K562 (cell line): ENCODE data around the gene PNMA8C.
"Not testable (repeated sequence)": the region's sequence is repeated elsewhere in the genome, so short reads cannot be mapped to it uniquely, and the experiment has no call there.

Experiments used
- CBX2 ChIP-seq: fragments of 200-600 bp; sonication (generic); IDR thresholded peaks from one replicate; pipeline ENCODE4 v1.6.1; 2012; ENCODE audit warnings: mild to moderate bottlenecking, low read length, inconsistent platforms; ENCODE audit not compliant: insufficient read depth, poor library complexity, severe bottlenecking
- FOXJ2 ChIP-seq: fragments of 200-800 bp; sonication (Bioruptor generic); IDR thresholded peaks from 2 replicates; pipeline ENCODE4 v1.6.1; 2016; ENCODE audit warnings: missing genetic modification characterization, missing compliant biosample characterization
- POLR2AphosphoS5 ChIP-seq: IDR thresholded peaks from 2 replicates; pipeline ENCODE4 v1.6.1; 2011; ENCODE audit warnings: mild to moderate bottlenecking, low read depth, low read length, moderate library complexity; ENCODE audit not compliant: control insufficient read depth, insufficient read depth
- TAF1 ChIP-seq: IDR thresholded peaks from 2 replicates; pipeline ENCODE4 v1.6.1; 2011; ENCODE audit warnings: mild to moderate bottlenecking, low read length, moderate library complexity; ENCODE audit not compliant: insufficient read depth, control insufficient read depth, severe bottlenecking; ENCODE audit errors: extremely low read depth
- TSC22D4 ChIP-seq: fragments of 450-650 bp; IDR thresholded peaks from 2 replicates; pipeline ENCODE4 v1.6.1; 2016; ENCODE audit warnings: missing genetic modification characterization, missing biosample characterization, control low read depth
- XRCC3 ChIP-seq: fragments of 450-650 bp; IDR thresholded peaks from 2 replicates; pipeline ENCODE4 v1.6.1; 2017; ENCODE audit warnings: mild to moderate bottlenecking, moderate library complexity
- ZNF124 ChIP-seq: sonication (generic); formaldehyde crosslinking; IDR thresholded peaks from 2 replicates; pipeline ENCODE4 v1.8.1; 2022; ENCODE audit warnings: missing genetic modification reagents
- ZNF263 ChIP-seq: sonication (generic); formaldehyde crosslinking; IDR thresholded peaks from 2 replicates; pipeline ENCODE4 v1.8.0; 2022; ENCODE audit warnings: mild to moderate bottlenecking, missing genetic modification reagents, borderline replicate concordance
- ZNF384 ChIP-seq: IDR thresholded peaks from 2 replicates; pipeline ENCODE4 v1.6.1; 2012; ENCODE audit warnings: low read depth, low read length, improper control_type of control experiment
- TF ChIP-seq, protein P1 (sequence below), 3 experiments: IDR thresholded peaks in 2 of 3; conservative IDR thresholded peaks in 1 of 3; 2 replicates each; pipeline ENCODE4 v1.5.1; 2011 to 2012; ENCODE audit warnings: low read length in 3 of 3, mild to moderate bottlenecking in 3 of 3, control low read depth in 2 of 3, improper control_type of control experiment in 1 of 3, inconsistent platforms in 1 of 3, low read depth in 1 of 3, mixed read lengths in 1 of 3, moderate library complexity in 1 of 3; ENCODE audit not compliant: insufficient read depth in 2 of 3
- TF ChIP-seq, protein P2 (sequence below): fragments of 250-450 bp; sonication (Bioruptor Pico); IDR thresholded peaks from 2 replicates; pipeline ENCODE4 v1.8.0; 2021; ENCODE audit warnings: borderline replicate concordance, mild to moderate bottlenecking, moderate library complexity; ENCODE audit not compliant: poor library complexity, severe bottlenecking
- TF ChIP-seq, protein P3 (sequence below): fragments of 200-800 bp; sonication (Bioruptor generic); IDR thresholded peaks from 2 replicates; pipeline ENCODE4 v1.6.1; 2017; ENCODE audit warnings: missing genetic modification characterization, missing compliant biosample characterization

DNA sequence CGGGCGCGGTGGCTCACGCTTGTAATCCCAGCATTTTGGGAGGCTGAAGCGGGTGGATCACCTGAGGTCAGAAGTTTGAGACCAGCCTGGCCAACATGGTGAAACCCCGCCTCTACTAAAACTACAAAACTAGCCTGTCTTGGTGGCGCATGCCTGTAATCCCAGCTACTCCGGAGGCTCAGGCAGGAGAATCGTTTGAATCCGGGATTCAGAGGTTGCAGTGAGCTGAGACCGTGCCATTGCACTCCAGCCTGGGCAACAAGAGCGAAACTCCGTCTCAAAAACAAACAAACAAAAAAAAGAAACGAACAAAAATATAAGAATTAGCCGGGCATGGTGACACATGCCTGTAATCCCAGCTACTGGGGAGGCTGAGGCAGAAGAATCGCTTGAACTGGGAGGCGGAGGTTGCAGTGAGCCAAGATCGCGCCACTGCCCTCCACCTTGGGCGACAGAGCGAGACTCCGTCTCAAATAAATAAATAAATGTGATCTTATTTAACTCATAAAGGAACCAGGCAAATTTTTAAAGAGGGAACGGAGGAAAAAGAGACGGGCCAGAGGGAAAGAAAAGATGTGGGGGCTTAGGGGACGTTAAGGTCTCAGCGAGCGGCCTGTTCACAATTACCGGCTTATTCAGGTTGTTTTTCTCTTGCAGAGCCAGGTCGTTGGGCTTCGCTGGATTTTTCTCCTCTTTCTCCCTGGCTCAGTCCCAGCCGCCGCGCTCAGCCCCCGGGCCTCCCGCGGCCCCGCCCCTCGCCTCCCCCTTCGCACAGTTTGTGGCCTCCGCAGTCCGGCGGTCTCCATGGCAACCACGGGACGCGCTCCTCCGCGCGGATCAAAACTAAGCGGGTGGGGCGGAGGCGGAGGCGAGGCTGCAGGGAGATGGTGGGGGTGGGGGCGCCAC is 12.7 kb downstream of the PNMA8C start:
- TF ChIP-seq, protein P1, sequence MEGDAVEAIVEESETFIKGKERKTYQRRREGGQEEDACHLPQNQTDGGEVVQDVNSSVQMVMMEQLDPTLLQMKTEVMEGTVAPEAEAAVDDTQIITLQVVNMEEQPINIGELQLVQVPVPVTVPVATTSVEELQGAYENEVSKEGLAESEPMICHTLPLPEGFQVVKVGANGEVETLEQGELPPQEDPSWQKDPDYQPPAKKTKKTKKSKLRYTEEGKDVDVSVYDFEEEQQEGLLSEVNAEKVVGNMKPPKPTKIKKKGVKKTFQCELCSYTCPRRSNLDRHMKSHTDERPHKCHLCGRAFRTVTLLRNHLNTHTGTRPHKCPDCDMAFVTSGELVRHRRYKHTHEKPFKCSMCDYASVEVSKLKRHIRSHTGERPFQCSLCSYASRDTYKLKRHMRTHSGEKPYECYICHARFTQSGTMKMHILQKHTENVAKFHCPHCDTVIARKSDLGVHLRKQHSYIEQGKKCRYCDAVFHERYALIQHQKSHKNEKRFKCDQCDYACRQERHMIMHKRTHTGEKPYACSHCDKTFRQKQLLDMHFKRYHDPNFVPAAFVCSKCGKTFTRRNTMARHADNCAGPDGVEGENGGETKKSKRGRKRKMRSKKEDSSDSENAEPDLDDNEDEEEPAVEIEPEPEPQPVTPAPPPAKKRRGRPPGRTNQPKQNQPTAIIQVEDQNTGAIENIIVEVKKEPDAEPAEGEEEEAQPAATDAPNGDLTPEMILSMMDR (IDR thresholded peaks at IDR 0.05 in 2 of 3, conservative IDR thresholded peaks at IDR 0.05 in 1 of 3; ENCODE audit: insufficient read depth in 2 of 3, low read depth in 1 of 3, low read length in 3 of 3) = not testable (repeated sequence)
- TF ChIP-seq TAF1 (peak; percentile 25), FOXJ2 (tag) (peak; percentile 97)
- TF ChIP-seq, protein P2, sequence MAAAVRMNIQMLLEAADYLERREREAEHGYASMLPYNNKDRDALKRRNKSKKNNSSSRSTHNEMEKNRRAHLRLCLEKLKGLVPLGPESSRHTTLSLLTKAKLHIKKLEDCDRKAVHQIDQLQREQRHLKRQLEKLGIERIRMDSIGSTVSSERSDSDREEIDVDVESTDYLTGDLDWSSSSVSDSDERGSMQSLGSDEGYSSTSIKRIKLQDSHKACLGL (CRISPR knock-in tag) = not testable (repeated sequence)
- TF ChIP-seq POLR2AphosphoS5; ZNF384; ZNF263; XRCC3; ZNF124 (CRISPR knock-in tag); TSC22D4 (tag); CBX2: not testable (repeated sequence)
- TF ChIP-seq, protein P3, sequence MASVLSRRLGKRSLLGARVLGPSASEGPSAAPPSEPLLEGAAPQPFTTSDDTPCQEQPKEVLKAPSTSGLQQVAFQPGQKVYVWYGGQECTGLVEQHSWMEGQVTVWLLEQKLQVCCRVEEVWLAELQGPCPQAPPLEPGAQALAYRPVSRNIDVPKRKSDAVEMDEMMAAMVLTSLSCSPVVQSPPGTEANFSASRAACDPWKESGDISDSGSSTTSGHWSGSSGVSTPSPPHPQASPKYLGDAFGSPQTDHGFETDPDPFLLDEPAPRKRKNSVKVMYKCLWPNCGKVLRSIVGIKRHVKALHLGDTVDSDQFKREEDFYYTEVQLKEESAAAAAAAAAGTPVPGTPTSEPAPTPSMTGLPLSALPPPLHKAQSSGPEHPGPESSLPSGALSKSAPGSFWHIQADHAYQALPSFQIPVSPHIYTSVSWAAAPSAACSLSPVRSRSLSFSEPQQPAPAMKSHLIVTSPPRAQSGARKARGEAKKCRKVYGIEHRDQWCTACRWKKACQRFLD (CRISPR knock-in tag) = not testable (repeated sequence)
